ENCODE measurements around the gene GABPA.

GABPA gene

GRCh38 chr21:25811186-25811585 is 76.4 kb downstream of the GABPA start:
- DNase-seq (ENCODE audit: low read depth) = no peak

DNA sequence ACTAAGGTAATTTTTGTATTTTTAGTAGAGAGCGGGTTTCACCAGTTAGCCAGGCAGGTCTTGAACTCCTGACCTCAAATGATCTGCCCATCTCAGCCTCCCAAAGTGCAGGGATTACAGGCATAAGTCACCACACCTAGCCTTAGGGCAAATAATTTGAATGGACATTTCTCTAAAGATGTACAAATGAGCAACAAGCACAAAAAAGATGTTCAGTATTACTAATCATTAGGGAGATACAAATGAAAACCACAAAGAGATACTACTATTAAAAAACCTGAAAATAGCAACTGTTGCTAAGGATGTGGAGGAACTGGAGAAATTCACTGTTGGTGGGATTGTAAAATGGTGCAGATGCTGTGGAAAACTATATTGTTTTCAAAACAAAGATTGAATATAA is 79.1 kb downstream of the GABPA start:
- no peak for DNase-seq (ENCODE audit: low read depth)

DNA sequence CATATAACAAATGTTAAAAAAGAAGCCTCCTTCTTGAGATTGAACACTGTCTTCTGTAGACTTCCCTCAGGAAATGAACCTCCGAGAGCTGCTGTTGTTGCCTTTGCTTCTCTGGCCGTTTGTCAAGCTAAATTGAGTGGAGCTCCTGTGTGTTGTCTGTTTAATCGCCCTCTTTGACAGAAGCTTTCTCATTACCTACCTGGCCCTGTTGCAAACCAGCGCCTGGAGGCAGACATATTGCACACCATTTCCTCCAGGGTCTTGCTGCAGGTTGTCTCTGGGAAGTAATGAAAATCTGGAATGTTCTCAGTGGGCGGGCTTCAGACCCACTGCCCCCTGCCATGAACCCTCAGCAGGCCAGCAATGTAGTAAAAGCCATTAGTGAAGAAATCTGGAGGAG is 83.3 kb downstream of the GABPA start:
- DNase-seq (ENCODE audit: low read depth) = no peak

DNA sequence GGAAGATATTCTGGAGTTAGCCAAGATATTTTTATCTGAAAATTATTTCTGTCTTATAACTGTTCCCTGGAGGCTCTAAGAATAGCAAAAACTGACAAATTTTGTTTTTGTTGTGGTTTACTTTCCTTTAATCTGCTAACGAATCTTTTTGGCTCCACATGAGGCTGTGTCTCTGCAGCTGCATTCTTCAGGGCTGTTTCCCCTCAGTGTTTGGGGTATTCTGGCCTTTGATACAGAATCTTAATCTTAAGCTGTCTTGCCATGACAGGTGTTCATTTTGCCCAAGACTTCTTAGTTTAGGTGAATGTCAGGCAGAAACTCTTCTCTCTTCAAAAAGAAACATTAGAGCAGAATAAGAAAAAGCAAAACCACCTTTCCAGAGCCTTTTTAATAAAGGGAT is 83.8 kb downstream of the GABPA start:
- no peak for DNase-seq (ENCODE audit: low read depth)
